BLaER1 treated with 17β-estradiol and CSF1 and Interleukin-3, amounts not matched to agents 10 nM and 100 nM (cell line): ENCODE measurements around the gene TMEM81.
A peak's percentile ranks its signal among the peaks of the same experiment; 100 is the strongest.

Experiments
- H3K27ac ChIP-seq, 11 experiments: shearing (Covaris generic); formaldehyde crosslinking; 2 replicates each; pipeline ENCODE4 v1.8.1; 2022
- H3K27me3 ChIP-seq, 11 experiments: shearing (Covaris generic); formaldehyde crosslinking; 2 replicates each; pipeline ENCODE4 v1.8.1; 2022
- H3K36me3 ChIP-seq, 11 experiments: shearing (Covaris generic); formaldehyde crosslinking; 2 replicates each; pipeline ENCODE4 v1.8.1; 2022
- H3K4me1 ChIP-seq, 10 experiments: shearing (Covaris generic); formaldehyde crosslinking; 2 replicates each; pipeline ENCODE4 v1.8.1; 2022
- H3K4me2 ChIP-seq, 11 experiments: shearing (Covaris generic); formaldehyde crosslinking; 2 replicates each; pipeline ENCODE4 v1.8.1; 2022
- H3K4me3 ChIP-seq, 10 experiments: shearing (Covaris generic); formaldehyde crosslinking; 2 replicates each; pipeline ENCODE4 v1.8.1; 2022
- H3K9ac ChIP-seq, 11 experiments: shearing (Covaris generic); formaldehyde crosslinking; 2 replicates each; pipeline ENCODE4 v1.8.1; 2022
- H3K9me3 ChIP-seq, 11 experiments: shearing (Covaris generic); formaldehyde crosslinking; replicated peaks in 1 of 11; 2 replicates each; pipeline ENCODE4 v1.8.1; 2022
- H4K20me1 ChIP-seq, 11 experiments: shearing (Covaris generic); formaldehyde crosslinking; 2 replicates each; pipeline ENCODE4 v1.8.1; 2022
- Cebpa-rat ChIP-seq, 11 experiments: shearing (Covaris generic); IDR thresholded peaks; 2 replicates each; pipeline ENCODE4 v1.8.1; 2022

TMEM81 gene, protein sequence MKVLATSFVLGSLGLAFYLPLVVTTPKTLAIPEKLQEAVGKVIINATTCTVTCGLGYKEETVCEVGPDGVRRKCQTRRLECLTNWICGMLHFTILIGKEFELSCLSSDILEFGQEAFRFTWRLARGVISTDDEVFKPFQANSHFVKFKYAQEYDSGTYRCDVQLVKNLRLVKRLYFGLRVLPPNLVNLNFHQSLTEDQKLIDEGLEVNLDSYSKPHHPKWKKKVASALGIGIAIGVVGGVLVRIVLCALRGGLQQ

DNA sequence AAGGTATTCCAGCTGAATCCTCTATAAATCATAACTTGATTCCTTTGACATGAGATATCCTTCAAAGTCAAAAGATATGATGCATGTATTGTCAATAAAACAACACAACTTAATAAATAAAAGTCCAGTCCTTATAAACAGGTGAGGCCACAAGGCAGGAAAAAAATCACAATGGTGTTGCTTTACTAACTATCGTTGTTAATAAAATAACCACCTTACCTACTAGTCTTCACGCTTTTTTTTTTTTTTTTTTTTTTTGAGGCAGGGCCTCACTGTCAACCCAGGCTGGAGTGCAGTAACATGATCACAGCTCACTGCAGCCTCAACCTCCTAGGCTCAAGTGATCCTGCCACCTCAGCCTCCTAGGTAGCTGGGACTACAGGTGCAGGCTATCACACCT is at the start of gene TMEM81:
TSS of gene TMEM81 (minus strand) at position 101 of the 400 bp plus-strand sequence. CDS start 140 bp downstream, outside the sequence.
- Histone ChIP-seq H4K20me1 (0 out of 22 replicates have a peak, but pooled peaks cover 0 to 5% (median 0%) of the 10 kb centered on the region in 11 experiments), H3K4me1 (no peaks in the 10 kb centered on the region), H3K9ac (no peak within 1 kb of the TSS), H3K4me2 (no peak within 1 kb of the TSS), H3K27ac (no peak within 1 kb of the TSS), H3K4me3 (no peak within 1 kb of the TSS), H3K9me3 (no peaks in the 10 kb centered on the region), H3K36me3 (peaks cover 54 to 72% (median 64%) of the 10 kb centered on the region in 11 experiments), H3K27me3 (no peaks in the 10 kb centered on the region)
- no peak for TF ChIP-seq Cebpa-rat (IDR thresholded peaks at IDR 0.05)

DNA sequence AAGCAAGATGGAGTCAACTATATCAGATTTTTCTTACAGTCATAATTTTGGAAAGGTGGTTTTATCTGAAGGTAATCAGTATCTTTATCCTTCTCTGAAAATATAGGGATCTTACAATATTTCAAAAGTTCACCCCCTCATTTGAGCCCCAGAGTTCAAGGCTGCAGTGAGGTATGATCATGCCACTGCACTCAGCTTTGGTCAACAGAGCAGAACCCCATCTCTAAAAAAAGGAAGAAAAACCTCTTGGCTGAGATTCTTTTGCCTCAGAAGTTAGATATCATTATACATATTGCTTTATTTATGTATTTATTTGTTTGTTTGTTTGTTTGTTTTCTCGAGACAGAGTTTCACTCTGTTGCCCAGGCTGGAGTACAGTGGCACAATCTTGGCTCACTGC is 49.0 kb upstream of the TMEM81 start:
- Histone ChIP-seq H3K9me3 (no peaks in the 10 kb centered on the region), H3K4me1 (peaks cover 0 to 4% (median 0%) of the 10 kb centered on the region in 10 experiments; a peak in 3 of 20 replicates), H3K27me3 (no peaks in the 10 kb centered on the region), H4K20me1 (no peaks in the 10 kb centered on the region), H3K4me3 (no peak overlapping the region), H3K36me3 (no peaks in the 10 kb centered on the region), H3K9ac (no peak overlapping the region), H3K4me2 (no peak overlapping the region), H3K27ac (no peak overlapping the region)
- no peak for TF ChIP-seq Cebpa-rat (IDR thresholded peaks at IDR 0.05)

DNA sequence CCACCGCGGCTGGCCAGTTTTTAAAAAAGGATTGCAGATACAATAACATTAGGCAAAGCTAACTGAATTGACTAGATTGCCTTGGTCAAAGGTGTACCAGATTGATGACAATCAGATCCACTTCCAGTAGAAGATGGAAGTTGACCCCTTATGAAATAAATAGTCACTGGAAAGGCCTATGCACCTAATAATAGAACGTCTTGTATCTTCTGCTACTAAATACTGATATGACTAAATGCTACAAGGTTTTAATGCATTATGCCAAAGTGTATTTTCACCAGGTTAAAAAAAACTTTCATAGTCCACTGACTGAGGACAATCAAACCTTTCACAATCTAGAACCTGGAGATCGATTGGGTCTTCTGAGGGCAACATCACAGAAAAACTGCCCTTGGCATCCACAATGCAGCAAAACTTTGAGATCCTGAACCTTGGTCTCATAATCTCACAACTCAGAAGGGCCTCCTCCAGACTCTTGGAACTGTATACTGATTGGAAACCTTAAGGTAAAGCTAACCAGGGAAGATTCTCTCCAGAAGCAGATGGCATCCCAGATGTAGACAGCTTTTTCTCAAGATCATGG is 45.3 kb upstream of the TMEM81 start:
- Histone ChIP-seq H3K27me3 (no peaks in the 10 kb centered on the region), H3K27ac (no peak overlapping the region), H3K4me3 (no peak overlapping the region), H3K9ac (no peak overlapping the region), H3K4me1 (no peaks in the 10 kb centered on the region), H4K20me1 (no peaks in the 10 kb centered on the region), H3K4me2 (no peak overlapping the region), H3K36me3 (no peaks in the 10 kb centered on the region), H3K9me3 (no peaks in the 10 kb centered on the region)
- no peak for TF ChIP-seq Cebpa-rat (IDR thresholded peaks at IDR 0.05)

DNA sequence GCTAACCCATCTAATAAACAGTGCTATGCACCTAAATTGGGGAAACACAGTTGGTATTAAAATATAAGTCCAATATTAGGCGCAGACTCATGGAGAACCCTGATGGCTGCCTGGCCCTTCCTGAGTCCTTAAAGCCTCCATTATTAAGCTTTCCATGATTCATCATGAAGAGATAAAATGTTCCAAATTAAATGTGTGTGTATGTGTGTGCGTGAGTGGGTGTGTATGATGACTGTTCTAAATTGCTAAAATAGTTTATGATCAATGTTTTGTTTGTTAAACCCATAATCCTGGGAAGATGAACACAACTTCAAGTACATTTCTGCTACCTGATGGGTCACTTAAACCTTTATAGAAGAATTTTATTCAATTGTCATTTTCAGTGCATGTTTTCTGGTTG is 43.8 kb upstream of the TMEM81 start:
- H3K36me3 ChIP-seq, result no peaks in the 10 kb centered on the region
- no peak overlapping the region for H3K27ac ChIP-seq
- H3K4me2 ChIP-seq, result no peak overlapping the region
- no peaks in the 10 kb centered on the region for H4K20me1 ChIP-seq
- H3K27me3 ChIP-seq, result no peaks in the 10 kb centered on the region
- no peaks in the 10 kb centered on the region for H3K9me3 ChIP-seq
- no peak overlapping the region for H3K9ac ChIP-seq
- H3K4me3 ChIP-seq, result no peak overlapping the region
- peaks cover under 1 to 3% (median 2%) of the 10 kb centered on the region in 10 experiments; a peak in 17 of 20 replicates for H3K4me1 ChIP-seq
- TF ChIP-seq Cebpa-rat (IDR thresholded peaks at IDR 0.05), result no peak

DNA sequence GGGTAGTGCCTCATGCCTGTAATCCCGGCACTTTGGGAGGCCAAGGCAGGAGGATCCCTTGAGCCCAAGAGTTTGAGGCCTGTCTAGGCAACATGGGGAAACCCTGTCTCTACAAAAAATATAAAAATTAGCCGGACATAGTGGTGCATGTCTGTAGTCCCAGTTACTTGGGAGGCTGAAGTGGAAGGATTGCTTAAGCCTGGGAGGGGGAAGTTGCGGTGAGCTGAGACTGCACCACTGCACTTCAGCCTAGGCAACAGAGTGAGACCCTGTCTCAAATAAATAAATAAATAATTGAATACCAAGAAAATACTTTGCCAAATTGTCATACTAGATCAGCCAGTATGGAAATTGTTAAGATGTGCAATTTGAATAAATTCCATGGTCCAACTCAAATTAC is 43.4 kb upstream of the TMEM81 start:
- Histone ChIP-seq H3K27ac (no peak overlapping the region), H3K27me3 (no peaks in the 10 kb centered on the region)
- no peak for TF ChIP-seq Cebpa-rat (IDR thresholded peaks at IDR 0.05)

DNA sequence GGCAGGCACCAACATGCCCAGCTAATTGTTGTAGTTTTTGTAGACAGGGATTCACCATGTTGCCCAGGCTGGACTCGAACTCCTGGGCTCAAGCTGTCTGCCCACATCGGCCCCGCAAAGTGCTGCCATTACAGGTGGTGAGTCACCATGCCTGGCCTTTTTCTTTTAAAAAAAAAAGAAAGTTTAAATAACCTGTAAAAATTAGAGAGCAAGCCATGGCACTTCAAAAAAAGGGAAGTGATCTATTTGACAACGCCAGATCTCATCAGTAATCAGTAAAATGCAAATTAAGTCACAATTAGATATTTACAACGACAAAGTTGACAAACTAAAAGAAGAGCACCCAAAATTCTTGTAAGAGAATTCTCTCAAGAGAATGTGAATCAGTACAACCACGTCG is 40.5 kb upstream of the TMEM81 start:
- no peak overlapping the region for H3K4me2 ChIP-seq
- peaks cover 0 to 7% (median 0%) of the 10 kb centered on the region in 11 experiments; a peak in 3 of 22 replicates for H3K36me3 ChIP-seq
- H3K4me1 ChIP-seq, result peaks cover 22 to 25% (median 23%) of the 10 kb centered on the region in 10 experiments
- H3K27me3 ChIP-seq, result no peaks in the 10 kb centered on the region
- H3K9me3 ChIP-seq, result no peaks in the 10 kb centered on the region
- H3K4me3 ChIP-seq, result no peak overlapping the region
- TF ChIP-seq Cebpa-rat (IDR thresholded peaks at IDR 0.05), result no peak
- H3K27ac ChIP-seq, result no peak overlapping the region
- H4K20me1 ChIP-seq, result peaks cover 0 to 20% (median 13%) of the 10 kb centered on the region in 11 experiments; a peak in 10 of 22 replicates
- H3K9ac ChIP-seq, result no peak overlapping the region

More for the DNA sequence above, 43.4 kb upstream of the TMEM81 start:
- Histone ChIP-seq H3K4me2 (no peak overlapping the region), H3K9ac (no peak overlapping the region), H3K4me3 (no peak overlapping the region), H3K9me3 (no peaks in the 10 kb centered on the region), H3K36me3 (no peaks in the 10 kb centered on the region), H3K4me1 (peaks cover 5 to 7% (median 7%) of the 10 kb centered on the region in 10 experiments; a peak in 18 of 20 replicates), H4K20me1 (no peaks in the 10 kb centered on the region)

DNA sequence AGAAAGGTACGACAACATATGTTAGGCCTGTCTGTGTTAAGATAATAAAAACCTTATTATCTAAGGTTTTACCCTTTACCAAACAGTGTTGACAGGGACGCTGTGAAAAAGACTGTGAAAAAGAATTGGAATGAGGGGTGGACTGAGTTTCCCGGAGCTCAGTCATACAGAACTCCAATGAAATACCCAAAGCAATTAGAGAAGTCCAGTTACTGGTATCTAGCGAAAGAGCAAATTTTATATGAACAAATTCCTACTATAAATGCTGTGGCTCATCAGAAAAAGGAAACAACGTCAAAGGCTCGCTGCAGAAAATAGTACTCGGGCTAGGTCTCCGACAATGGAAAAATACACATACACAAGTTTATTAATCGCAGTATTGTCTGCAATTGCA is 38.2 kb upstream of the TMEM81 start:
- TF ChIP-seq Cebpa-rat (IDR thresholded peaks at IDR 0.05), result no peak
- Histone ChIP-seq H3K9me3 (no peaks in the 10 kb centered on the region), H4K20me1 (peaks cover 0 to 42% (median 23%) of the 10 kb centered on the region in 11 experiments; a peak in 12 of 22 replicates), H3K36me3 (peaks cover 13 to 29% (median 19%) of the 10 kb centered on the region in 11 experiments; a peak in 21 of 22 replicates), H3K4me3 (peak overlapping the region; percentile 86 to 97 (median 92)), H3K27me3 (no peaks in the 10 kb centered on the region), H3K27ac (peak overlapping the region; percentile 88 to 99 (median 94); a peak in 21 of 22 replicates), H3K4me2 (peak overlapping the region; percentile 83 to 98 (median 93)), H3K9ac (peak overlapping the region; percentile 89 to 97 (median 91)), H3K4me1 (peaks cover 24 to 34% (median 33%) of the 10 kb centered on the region in 10 experiments)

DNA sequence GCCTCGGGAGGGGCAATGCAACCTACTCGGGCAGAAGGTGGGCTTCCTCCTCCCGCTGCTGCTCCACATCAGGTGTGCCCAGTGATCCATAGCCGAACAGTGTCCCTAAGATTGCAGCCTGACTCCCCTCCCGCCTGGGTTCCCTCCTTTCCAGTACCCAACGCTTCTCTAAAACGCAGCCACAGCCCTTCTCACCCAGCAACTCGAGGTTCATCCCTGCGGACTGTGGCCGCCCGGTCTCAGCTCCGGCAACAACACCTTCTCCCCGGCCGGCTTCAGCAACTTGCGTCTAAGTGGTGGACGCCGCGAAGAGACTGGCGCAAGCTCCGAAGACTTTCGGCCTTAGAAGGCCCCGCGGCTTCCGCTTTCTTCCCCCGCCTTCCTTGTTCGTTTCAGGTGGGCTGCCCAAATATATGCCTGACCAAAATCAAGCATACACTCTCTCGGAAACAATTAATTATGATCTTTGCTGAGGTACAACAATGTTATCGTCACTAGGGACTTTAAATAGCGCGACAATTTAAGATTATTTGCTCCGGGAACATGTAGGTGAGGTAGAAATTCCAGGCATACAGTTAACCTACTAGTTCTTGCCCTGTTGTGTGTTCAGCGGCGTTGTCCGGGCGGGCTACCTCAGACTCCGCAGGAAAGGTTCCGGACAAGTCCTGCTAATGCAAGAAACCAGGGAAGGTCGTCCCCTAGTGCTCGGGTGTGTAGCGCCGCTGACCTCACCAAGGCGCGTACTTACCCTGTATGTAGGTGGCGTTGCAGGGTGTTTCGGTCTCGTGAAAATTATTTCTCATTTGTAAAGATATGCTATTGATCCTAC is 37.6 kb upstream of the TMEM81 start, which contains the start of gene RBBP5:
TSS of gene RBBP5 (minus strand) at position 319 of the 829 bp plus-strand sequence. CDS start at position 214, 105 bp downstream.
- Histone ChIP-seq H3K9ac (peak within 1 kb of the TSS; percentile 89 to 97 (median 91)), H3K4me2 (peak within 1 kb of the TSS; percentile 83 to 98 (median 94)), H3K4me1 (peaks cover 24 to 34% (median 33%) of the 10 kb centered on the region in 10 experiments), H3K9me3 (no peaks in the 10 kb centered on the region), H3K4me3 (peak within 1 kb of the TSS; percentile 86 to 97 (median 92)), H3K36me3 (peaks cover 20 to 35% (median 25%) of the 10 kb centered on the region in 11 experiments), H4K20me1 (peaks cover 0 to 48% (median 25%) of the 10 kb centered on the region in 11 experiments; a peak in 14 of 22 replicates), H3K27ac (peak within 1 kb of the TSS; percentile 88 to 99 (median 94)), H3K27me3 (no peaks in the 10 kb centered on the region)
- TF ChIP-seq Cebpa-rat (IDR thresholded peaks at IDR 0.05), result no peak
